IPS-20b (cell line): Measurements from ENCODE around the gene RAP1A.

Source experiments
- H3K27ac ChIP-seq: one replicate; pipeline ENCODE4 v1.5.1; 2013; ENCODE audit warnings: low read length
- H3K27me3 ChIP-seq: 2 replicates; pipeline ENCODE4 v1.6.1; 2013; ENCODE audit warnings: mild to moderate bottlenecking, low read length, inconsistent platforms; ENCODE audit not compliant: insufficient read depth
- H3K36me3 ChIP-seq: 2 replicates; pipeline ENCODE4 v1.6.1; 2013; ENCODE audit warnings: low read depth, mild to moderate bottlenecking, inconsistent platforms, low read length, moderate library complexity; ENCODE audit not compliant: insufficient read depth
- H3K4me1 ChIP-seq: 2 replicates; pipeline ENCODE4 v1.6.1; 2013; ENCODE audit warnings: mild to moderate bottlenecking, control low read depth, inconsistent platforms, low read length, moderate library complexity; ENCODE audit not compliant: insufficient read depth
- H3K4me3 ChIP-seq: 2 replicates; pipeline ENCODE4 v1.5.1; 2013; ENCODE audit warnings: mild to moderate bottlenecking, low read length, inconsistent platforms
- H3K9ac ChIP-seq: 2 replicates; pipeline ENCODE4 v1.6.1; 2013; ENCODE audit warnings: low read depth, mild to moderate bottlenecking, inconsistent platforms, low read length, moderate library complexity
- H3K9me3 ChIP-seq: 2 replicates; pipeline ENCODE4 v1.6.1; 2013; ENCODE audit warnings: mild to moderate bottlenecking, low read depth, low read length, inconsistent platforms; ENCODE audit not compliant: insufficient read depth

The RAP1A gene

DNA sequence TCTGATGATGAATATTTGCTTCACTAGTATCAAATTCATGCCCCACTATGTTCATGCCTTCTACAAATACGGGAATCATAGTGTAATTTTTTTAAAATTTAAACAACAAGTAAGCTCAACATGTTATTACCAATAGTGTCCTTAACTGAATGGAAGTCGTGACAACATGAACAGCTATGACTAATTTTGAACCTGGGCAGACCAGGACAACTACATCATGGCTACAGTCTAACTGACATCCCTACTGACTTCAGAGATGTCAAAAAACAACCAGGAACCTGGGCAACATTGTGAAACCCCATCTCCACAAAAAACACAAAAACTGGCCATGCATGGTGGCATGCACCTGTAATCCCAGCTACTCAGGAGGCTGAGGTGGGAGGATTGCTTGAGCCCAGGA lies 33.5 kb upstream of the RAP1A start:
- Histone ChIP-seq H3K4me3 (no peak overlapping the region), H3K27ac (no peak overlapping the region), H3K9ac (no peak overlapping the region), H3K36me3 (no peaks in the 10 kb centered on the region), H3K9me3 (no peaks in the 10 kb centered on the region), H3K4me1 (no peaks in the 10 kb centered on the region), H3K27me3 (no peaks in the 10 kb centered on the region; the same call in 1 of the 2 replicates)

GRCh38 chr1:111587509-111588174 lies 31.9 kb upstream of the RAP1A start:
- Histone ChIP-seq H3K9me3 (no peaks in the 10 kb centered on the region), H3K27me3 (no peaks in the 10 kb centered on the region; the same call in 1 of the 2 replicates), H3K9ac (no peak overlapping the region), H3K36me3 (no peaks in the 10 kb centered on the region), H3K4me3 (no peak overlapping the region), H3K27ac (no peak overlapping the region), H3K4me1 (peaks cover 6% of the 10 kb centered on the region)

DNA sequence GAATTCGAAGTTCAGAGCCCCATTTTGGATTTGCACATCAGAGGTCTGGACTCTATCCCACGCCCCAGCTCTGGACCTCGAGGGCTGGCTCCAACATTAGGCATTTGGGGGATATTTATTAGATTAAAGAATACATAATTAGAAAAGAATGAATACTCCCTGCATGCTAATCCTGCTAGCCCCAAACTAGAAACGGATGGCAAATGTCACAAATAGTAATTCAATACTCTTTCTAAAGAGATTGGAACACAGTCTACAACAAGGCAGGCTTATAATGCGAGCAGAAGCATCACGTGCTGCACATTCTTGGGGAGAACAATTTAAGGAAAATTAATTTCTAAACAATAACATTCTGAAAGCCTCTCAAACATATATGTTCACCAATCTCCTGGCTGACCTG lies 27.7 kb upstream of the RAP1A start:
- H3K9me3 ChIP-seq, result no peaks in the 10 kb centered on the region
- H3K9ac ChIP-seq, result no peak overlapping the region
- H3K27me3 ChIP-seq, result no peaks in the 10 kb centered on the region
- no peak overlapping the region for H3K27ac ChIP-seq
- peaks cover 14% of the 10 kb centered on the region for H3K4me1 ChIP-seq
- H3K36me3 ChIP-seq, result no peaks in the 10 kb centered on the region
- no peak overlapping the region for H3K4me3 ChIP-seq

DNA sequence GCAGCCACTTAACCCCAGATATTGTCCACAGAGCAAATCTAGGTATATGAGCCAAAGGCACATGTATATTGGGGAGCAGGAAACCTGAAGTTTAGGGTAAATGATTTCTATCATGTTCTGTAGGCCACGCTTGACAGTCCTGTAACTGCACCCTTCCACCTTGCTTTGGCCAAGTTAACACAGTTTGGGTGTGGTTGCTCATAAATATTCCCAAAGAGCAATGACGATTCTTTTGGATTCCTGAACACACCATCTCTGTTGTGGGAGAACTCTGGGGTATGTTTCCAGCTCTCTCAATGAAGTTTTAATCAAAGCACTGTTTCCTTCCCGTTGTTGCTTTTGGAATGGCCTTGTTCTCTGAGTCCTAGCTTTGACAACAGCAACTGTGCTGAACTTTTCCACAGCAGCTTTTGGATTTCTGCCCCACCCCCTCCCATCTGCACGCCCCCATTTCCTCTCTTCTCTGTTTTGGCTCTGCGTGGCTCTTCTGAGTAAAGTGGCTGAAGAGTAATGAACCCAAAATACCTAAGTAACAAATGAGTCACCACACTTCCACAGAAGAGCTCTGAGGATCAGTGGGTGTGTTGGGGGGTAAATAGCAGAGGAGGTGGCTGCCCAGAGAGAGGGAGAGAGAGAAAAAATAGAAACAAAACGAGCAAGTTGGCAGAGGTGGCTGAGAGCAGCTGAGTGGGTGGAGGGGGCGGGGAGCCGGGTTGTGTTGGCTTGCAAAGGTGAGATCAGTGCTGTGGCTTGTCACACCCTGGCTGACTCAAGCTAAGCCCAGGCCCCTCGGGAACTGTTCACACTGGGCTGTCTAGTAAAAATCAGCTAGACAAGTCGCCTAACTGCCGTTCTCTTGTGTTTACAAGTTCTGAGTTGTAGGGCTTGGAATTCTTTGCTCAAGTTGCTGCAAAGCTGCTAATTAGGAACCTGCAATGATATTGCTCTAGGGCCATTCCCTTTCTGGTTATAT lies 26.9 kb upstream of the RAP1A start:
- H3K27ac ChIP-seq, result no peak overlapping the region
- no peaks in the 10 kb centered on the region for H3K9me3 ChIP-seq
- no peak overlapping the region for H3K4me3 ChIP-seq
- no peaks in the 10 kb centered on the region for H3K27me3 ChIP-seq
- peaks cover 14% of the 10 kb centered on the region for H3K4me1 ChIP-seq
- H3K36me3 ChIP-seq, result no peaks in the 10 kb centered on the region
- H3K9ac ChIP-seq, result peak overlapping the region; percentile 38; the same call in 1 of the 2 replicates

DNA sequence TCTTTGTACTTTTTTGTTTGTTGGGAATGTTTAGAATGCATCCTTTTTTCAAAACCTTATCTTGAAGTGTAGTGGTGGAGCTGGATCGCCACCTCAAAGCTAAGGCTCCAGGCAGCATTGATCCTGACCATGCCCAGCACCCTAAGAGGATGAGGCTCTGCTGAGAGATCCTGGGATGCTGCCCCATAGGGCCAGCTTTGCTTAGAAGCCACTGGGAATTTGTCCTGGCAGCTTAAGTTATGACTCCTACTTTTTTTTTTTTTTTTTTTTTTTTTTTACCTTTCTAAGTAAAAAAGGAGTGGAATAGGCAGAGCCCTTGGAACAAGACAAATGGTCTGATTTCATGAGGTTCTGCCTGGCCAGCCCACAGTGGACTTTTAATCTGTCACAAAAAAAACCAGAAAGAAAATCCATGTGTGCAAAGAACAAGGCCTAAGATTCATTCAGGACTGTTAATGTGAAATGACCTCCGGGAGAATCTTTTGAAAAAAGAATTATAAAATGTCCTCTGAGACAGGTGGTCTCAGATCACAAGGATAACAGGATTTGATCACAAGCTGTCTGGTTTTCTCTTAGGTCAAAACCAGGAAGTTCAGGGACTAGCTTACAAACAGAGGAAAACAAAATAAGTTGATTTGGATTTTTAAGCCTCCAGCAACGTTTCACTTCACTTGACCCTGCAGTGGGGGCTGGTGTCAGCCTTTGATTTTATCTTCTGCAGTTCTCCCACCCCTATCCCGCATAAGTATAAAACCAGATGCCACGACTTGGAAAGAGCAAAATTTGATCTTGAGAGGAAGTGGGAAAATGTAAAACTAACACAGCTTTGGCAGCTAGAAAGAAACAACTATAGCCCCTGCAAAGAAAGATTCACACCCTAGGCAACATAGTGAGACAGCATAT lies 25.9 kb upstream of the RAP1A start:
- H3K27ac ChIP-seq, result no peak overlapping the region
- H3K27me3 ChIP-seq, result no peaks in the 10 kb centered on the region
- H3K9me3 ChIP-seq, result no peaks in the 10 kb centered on the region
- H3K4me3 ChIP-seq, result no peak overlapping the region
- peaks cover 14% of the 10 kb centered on the region for H3K4me1 ChIP-seq
- H3K9ac ChIP-seq, result no peak overlapping the region
- H3K36me3 ChIP-seq, result no peaks in the 10 kb centered on the region

DNA sequence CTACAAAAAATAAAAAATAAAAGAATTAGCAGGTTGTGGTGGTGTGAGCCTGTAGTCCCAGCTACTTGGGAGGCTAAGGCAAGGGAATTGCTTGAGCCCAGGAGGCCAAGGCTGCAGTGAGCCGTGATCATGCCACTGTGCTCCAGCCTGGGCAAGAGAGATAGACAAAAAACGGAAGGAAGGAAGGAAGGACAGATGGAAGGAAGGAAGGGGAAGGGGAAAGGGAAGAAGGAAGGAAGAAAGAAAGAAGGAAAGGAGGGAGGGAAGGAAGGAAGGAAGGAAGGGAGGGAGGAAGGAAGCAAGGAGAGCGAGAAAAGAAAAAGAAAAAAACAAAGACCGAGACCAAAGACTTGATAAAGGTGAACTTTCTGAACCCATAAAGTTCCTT lies 25.3 kb upstream of the RAP1A start:
- Histone ChIP-seq H3K4me1 (peaks cover 14% of the 10 kb centered on the region), H3K4me3 (no peak overlapping the region), H3K27ac (no peak overlapping the region), H3K9ac (no peak overlapping the region), H3K27me3 (no peaks in the 10 kb centered on the region), H3K9me3 (no peaks in the 10 kb centered on the region), H3K36me3 (no peaks in the 10 kb centered on the region)

DNA sequence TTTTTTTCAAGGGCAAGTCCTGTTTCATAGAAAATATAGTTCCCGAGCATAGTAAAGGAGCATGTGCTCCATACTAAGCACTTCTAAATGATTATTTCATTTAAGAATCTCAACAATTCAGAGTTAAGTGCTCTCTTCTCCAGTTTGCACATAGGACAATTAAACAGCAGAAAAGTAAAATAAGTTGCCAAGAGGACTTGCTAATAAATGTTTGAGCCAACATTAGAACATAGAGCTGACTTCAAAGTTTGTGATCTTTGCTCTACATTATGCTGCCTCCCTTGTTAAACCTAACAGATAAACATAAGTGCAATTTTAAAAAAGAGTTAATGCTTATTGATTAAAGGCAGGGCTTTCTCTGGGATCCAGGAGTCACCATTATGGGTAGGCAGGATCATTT lies 23.8 kb upstream of the RAP1A start:
- Histone ChIP-seq H3K4me3 (no peak overlapping the region), H3K9me3 (no peaks in the 10 kb centered on the region), H3K27ac (no peak overlapping the region), H3K9ac (no peak overlapping the region), H3K4me1 (peaks cover 14% of the 10 kb centered on the region), H3K36me3 (no peaks in the 10 kb centered on the region), H3K27me3 (no peaks in the 10 kb centered on the region)

DNA sequence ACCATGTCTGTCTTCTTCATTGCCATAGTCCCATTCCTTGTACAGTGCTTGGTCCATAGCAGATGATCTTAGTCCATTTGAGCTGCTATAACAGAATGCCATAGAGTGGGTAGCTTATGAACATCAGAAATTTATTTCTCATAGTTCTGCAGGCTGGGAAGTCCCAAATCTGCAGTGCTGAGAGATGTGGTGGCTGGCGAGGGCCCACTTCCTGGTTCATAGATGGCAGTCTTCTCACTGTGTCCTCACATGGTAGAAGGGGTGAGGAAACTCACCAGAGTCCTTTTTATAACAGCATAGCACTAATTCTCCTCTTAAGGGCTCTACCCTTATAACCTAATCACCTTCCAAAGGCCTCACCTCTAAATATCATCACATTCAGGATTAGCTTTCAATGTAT lies 23.1 kb upstream of the RAP1A start:
- no peaks in the 10 kb centered on the region for H3K9me3 ChIP-seq
- H3K27ac ChIP-seq, result no peak overlapping the region
- H3K9ac ChIP-seq, result no peak overlapping the region
- H3K36me3 ChIP-seq, result no peaks in the 10 kb centered on the region
- no peak overlapping the region for H3K4me3 ChIP-seq
- no peaks in the 10 kb centered on the region for H3K27me3 ChIP-seq
- peaks cover 14% of the 10 kb centered on the region for H3K4me1 ChIP-seq

- Histone ChIP-seq H3K4me3 (no peak overlapping the region), H3K27ac (no peak overlapping the region), H3K9me3 (no peaks in the 10 kb centered on the region), H3K27me3 (no peaks in the 10 kb centered on the region), H3K4me1 (peaks cover 10% of the 10 kb centered on the region), H3K9ac (no peak overlapping the region), H3K36me3 (no peaks in the 10 kb centered on the region)
Observed at GRCh38 chr1:111597426-111597825, 22.2 kb upstream of the RAP1A start.

DNA sequence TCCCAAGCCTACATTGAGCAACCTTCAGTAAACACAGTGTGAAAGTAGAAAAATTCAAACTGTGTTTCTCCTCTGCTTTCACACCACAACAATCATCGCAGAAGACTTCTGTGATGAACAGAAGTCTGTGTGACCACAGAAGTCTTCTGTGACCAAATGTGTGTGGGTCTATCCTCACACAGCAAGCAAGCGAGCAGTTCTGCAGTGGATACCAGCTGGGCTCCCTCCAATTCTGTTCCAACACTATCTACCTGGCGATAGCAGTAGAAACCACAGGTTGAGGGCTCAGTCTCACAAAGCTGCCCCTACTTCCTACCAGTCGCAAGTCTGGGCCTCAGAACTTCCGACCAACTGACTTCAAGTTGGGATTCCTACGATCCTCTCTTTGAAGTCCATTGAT lies 21.0 kb upstream of the RAP1A start:
- Histone ChIP-seq H3K9ac (no peak overlapping the region), H3K27me3 (no peaks in the 10 kb centered on the region), H3K27ac (no peak overlapping the region)

More for the DNA sequence above, 21.0 kb upstream of the RAP1A start:
- Histone ChIP-seq H3K4me1 (no peaks in the 10 kb centered on the region), H3K9me3 (no peaks in the 10 kb centered on the region), H3K36me3 (no peaks in the 10 kb centered on the region), H3K4me3 (no peak overlapping the region)
